HepG2 (cell line): ENCODE results near the gene COPZ2. TPM values are rescaled to one million over a fixed set of nuclear protein-coding genes. Genes with fewer than 3 reads are reported as not detected.

Experiments
- ARHGAP35 ChIP-seq: sonication (generic); formaldehyde crosslinking; IDR thresholded peaks from 2 replicates; pipeline ENCODE4 v1.9.0; 2022; ENCODE audit warnings: mild to moderate bottlenecking, inconsistent platforms, moderate library complexity, missing genetic modification reagents, borderline replicate concordance
- DNMT1 ChIP-seq: sonication (generic); formaldehyde crosslinking; IDR thresholded peaks from 2 replicates; pipeline ENCODE4 v1.5.1; 2020; ENCODE audit warnings: mild to moderate bottlenecking, missing genetic modification reagents
- FOXJ3 ChIP-seq: sonication (generic); formaldehyde crosslinking; IDR thresholded peaks from 2 replicates; pipeline ENCODE4 v1.4.0; 2020; ENCODE audit warnings: missing genetic modification reagents, mild to moderate bottlenecking, borderline replicate concordance
- HNRNPH1 ChIP-seq: fragments of 200-400 bp; formaldehyde crosslinking; optimal IDR thresholded peaks from 2 replicates; pipeline ENCODE3; 2017; ENCODE audit warnings: mild to moderate bottlenecking, low read depth, low read length
- HOXA7 ChIP-seq: sonication (generic); formaldehyde crosslinking; IDR thresholded peaks from 2 replicates; pipeline ENCODE4 v1.8.1; 2022; ENCODE audit warnings: mild to moderate bottlenecking, missing genetic modification reagents, moderate library complexity
- NONO ChIP-seq, 2 experiments: fragments of 450-650 bp in 1 of 2; sonication (generic) in 1 of 2; formaldehyde crosslinking in 1 of 2; IDR thresholded peaks in 1 of 2; conservative IDR thresholded peaks in 1 of 2; 2 replicates each; pipeline versions ENCODE4 v1.6.1 to v1.8.0; 2017 to 2022; ENCODE audit warnings: mild to moderate bottlenecking in 1 of 2, missing genetic modification reagents in 1 of 2, moderate library complexity in 1 of 2
- ONECUT2 ChIP-seq: sonication (generic); formaldehyde crosslinking; IDR thresholded peaks from 2 replicates; pipeline ENCODE4 v1.4.0; 2020; ENCODE audit warnings: missing genetic modification reagents
- THAP11 ChIP-seq: IDR thresholded peaks from 2 replicates; pipeline ENCODE4 v1.6.1; 2016; ENCODE audit warnings: missing biosample characterization, missing genetic modification reagents
- ZFP37 ChIP-seq: sonication (generic); formaldehyde crosslinking; IDR thresholded peaks from 2 replicates; pipeline ENCODE4 v1.4.0; 2020; ENCODE audit warnings: missing genetic modification reagents, borderline replicate concordance
- ZNF234 ChIP-seq: sonication (generic); formaldehyde crosslinking; conservative IDR thresholded peaks from 2 replicates; pipeline ENCODE4 v1.5.1; 2020; ENCODE audit warnings: mild to moderate bottlenecking, missing genetic modification reagents
- ZNF337 ChIP-seq: sonication (generic); formaldehyde crosslinking; IDR thresholded peaks from 2 replicates; pipeline ENCODE4 v1.5.1; 2020; ENCODE audit warnings: missing genetic modification reagents, low read depth, mild to moderate bottlenecking, borderline replicate concordance
- ZNF34 ChIP-seq: sonication (generic); formaldehyde crosslinking; IDR thresholded peaks from 2 replicates; pipeline ENCODE4 v1.4.0; 2020; ENCODE audit warnings: mild to moderate bottlenecking, missing genetic modification reagents, borderline replicate concordance
- ZNF530 ChIP-seq: sonication (generic); formaldehyde crosslinking; IDR thresholded peaks from 2 replicates; pipeline ENCODE4 v1.5.0; 2020; ENCODE audit warnings: low read depth, mild to moderate bottlenecking, missing genetic modification reagents
- ZNF580 ChIP-seq: IDR thresholded peaks from 2 replicates; pipeline ENCODE4 v1.6.1; 2016; ENCODE audit warnings: low read depth, borderline replicate concordance
- ZNF670 ChIP-seq: sonication (generic); formaldehyde crosslinking; IDR thresholded peaks from 2 replicates; pipeline ENCODE4 v1.8.0; 2022; ENCODE audit warnings: mild to moderate bottlenecking, missing genetic modification reagents, borderline replicate concordance
- ZNF75D ChIP-seq: sonication (generic); formaldehyde crosslinking; IDR thresholded peaks from 2 replicates; pipeline ENCODE4 v1.8.1; 2023; ENCODE audit warnings: missing genetic modification reagents, mild to moderate bottlenecking, borderline replicate concordance
- ZSCAN21 ChIP-seq: sonication (generic); formaldehyde crosslinking; IDR thresholded peaks from 2 replicates; pipeline ENCODE4 v1.8.0; 2022; ENCODE audit warnings: mild to moderate bottlenecking, missing genetic modification reagents, moderate library complexity, borderline replicate concordance
- ZSCAN5A ChIP-seq: sonication (generic); formaldehyde crosslinking; IDR thresholded peaks from 2 replicates; pipeline ENCODE4 v1.8.0; 2022; ENCODE audit warnings: mild to moderate bottlenecking, missing genetic modification reagents, borderline replicate concordance
- polyA plus RNA-seq, 8 experiments: library from polyadenylated mRNA; depleted of rRNA in 3 of 8; stranded (reverse) in 7 of 8; unstranded in 1 of 8; fragments of >200 nt; fragmentation: Illumina TruSeq in 4 of 8; extraction: Trizol in 4 of 8; gene quantifications; 2 replicates each; pipeline versions ENCODE4 v1.2.1 to v1.2.3, GENCODE V29; 2011 to 2016; ENCODE audit warnings: low read depth in 4 of 8, missing spikeins in 1 of 8, mixed read lengths in 1 of 8; ENCODE audit not compliant: insufficient read depth in 1 of 8
- total RNA-seq, 5 experiments: library from RNA; depleted of rRNA; stranded (reverse); fragments of >200 nt; fragmentation: Illumina TruSeq; extraction: Trizol; gene quantifications; 2 replicates each; pipeline ENCODE4 v1.2.3, GENCODE V29; 2016; ENCODE audit warnings: low read depth in 1 of 5
- TF ChIP-seq, protein P1 (sequence below): sonication (generic); formaldehyde crosslinking; conservative IDR thresholded peaks from 2 replicates; pipeline ENCODE4 v1.8.0; 2022; ENCODE audit warnings: low read depth, missing genetic modification reagents
- TF ChIP-seq, protein P2 (sequence below): sonication (generic); formaldehyde crosslinking; IDR thresholded peaks from 2 replicates; pipeline ENCODE4 v1.4.0; 2020; ENCODE audit warnings: mild to moderate bottlenecking, low read depth, missing genetic modification reagents
- TF ChIP-seq, protein P3 (sequence below): sonication (generic); formaldehyde crosslinking; IDR thresholded peaks from 2 replicates; pipeline ENCODE4 v1.8.0; 2022; ENCODE audit warnings: mild to moderate bottlenecking, missing genetic modification reagents; ENCODE audit not compliant: insufficient replicate concordance

COPZ2 gene
- total and polyA plus RNA-seq, 2 of the 13 experiments (the other 11 are each of a cell fraction or from before 2014, with no cell fraction given), result 0.61 to 1.5 TPM

DNA sequence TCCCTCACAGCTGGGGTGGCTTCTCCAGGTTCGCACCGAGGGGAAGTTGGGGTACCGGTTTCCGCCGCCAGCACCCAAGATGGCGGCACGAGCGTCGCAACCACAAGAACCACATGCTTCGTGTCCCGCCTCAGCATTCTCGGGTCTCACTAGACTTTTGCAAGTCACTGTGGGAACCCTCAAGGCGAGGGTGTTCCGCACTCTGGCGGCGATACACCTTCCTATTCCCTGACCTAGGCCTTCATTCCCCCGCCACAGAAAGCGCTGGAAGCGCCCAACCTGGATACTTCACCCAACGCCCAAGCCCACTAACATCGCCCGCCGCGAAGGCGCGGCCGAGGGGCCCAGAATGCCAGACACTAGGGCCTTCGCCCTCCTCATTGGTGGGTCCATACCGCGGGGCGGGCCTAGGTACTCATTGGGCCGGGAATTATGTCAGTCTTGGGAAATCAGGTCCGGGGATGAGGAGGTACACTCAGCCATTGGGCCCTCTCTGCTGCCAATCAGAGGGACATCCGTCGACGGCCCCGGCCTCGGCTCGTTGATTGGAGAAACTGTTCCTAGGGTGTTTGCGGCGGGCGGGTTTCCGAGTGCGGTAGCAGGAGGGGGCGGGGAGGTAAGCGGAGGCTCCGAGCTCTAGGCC lies 10.3 kb upstream of the COPZ2 start, which contains the start of gene NFE2L1 (continued):
- TF ChIP-seq ZNF670, result peak; percentile 91; the same call in 1 of the 2 replicates
- no peak for TF ChIP-seq DNMT1
- TF ChIP-seq, protein P1, sequence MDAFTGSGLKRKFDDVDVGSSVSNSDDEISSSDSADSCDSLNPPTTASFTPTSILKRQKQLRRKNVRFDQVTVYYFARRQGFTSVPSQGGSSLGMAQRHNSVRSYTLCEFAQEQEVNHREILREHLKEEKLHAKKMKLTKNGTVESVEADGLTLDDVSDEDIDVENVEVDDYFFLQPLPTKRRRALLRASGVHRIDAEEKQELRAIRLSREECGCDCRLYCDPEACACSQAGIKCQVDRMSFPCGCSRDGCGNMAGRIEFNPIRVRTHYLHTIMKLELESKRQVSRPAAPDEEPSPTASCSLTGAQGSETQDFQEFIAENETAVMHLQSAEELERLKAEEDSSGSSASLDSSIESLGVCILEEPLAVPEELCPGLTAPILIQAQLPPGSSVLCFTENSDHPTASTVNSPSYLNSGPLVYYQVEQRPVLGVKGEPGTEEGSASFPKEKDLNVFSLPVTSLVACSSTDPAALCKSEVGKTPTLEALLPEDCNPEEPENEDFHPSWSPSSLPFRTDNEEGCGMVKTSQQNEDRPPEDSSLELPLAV (CRISPR knock-in tag), result no peak
- TF ChIP-seq ZNF530 (CRISPR knock-in tag), result no peak
- no peak for TF ChIP-seq FOXJ3
- TF ChIP-seq ONECUT2 (CRISPR knock-in tag), result no peak; the same call in 1 of the 2 replicates
- no peak for TF ChIP-seq ZNF34
- TF ChIP-seq NONO (IDR thresholded peaks at IDR 0.05), result no peak
- TF ChIP-seq NONO (CRISPR knock-in tag; conservative IDR thresholded peaks at IDR 0.05), result peak; percentile 53; the same call in 1 of the 2 replicates
- TF ChIP-seq, protein P2, sequence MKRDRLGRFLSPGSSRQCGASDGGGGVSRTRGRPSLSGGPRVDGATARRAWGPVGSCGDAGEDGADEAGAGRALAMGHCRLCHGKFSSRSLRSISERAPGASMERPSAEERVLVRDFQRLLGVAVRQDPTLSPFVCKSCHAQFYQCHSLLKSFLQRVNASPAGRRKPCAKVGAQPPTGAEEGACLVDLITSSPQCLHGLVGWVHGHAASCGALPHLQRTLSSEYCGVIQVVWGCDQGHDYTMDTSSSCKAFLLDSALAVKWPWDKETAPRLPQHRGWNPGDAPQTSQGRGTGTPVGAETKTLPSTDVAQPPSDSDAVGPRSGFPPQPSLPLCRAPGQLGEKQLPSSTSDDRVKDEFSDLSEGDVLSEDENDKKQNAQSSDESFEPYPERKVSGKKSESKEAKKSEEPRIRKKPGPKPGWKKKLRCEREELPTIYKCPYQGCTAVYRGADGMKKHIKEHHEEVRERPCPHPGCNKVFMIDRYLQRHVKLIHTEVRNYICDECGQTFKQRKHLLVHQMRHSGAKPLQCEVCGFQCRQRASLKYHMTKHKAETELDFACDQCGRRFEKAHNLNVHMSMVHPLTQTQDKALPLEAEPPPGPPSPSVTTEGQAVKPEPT (CRISPR knock-in tag), result peak; percentile 83
- peak; percentile 69; the same call in 1 of the 2 replicates for TF ChIP-seq ZNF580 (CRISPR knock-in tag)
- TF ChIP-seq HOXA7 (CRISPR knock-in tag), result no peak
- no peak; the same call in none of the 2 replicates for TF ChIP-seq THAP11
- TF ChIP-seq ZNF75D (CRISPR knock-in tag), result no peak
- TF ChIP-seq ZNF234 (CRISPR knock-in tag), result no peak
- no peak for TF ChIP-seq ZNF337
- TF ChIP-seq ZSCAN5A (CRISPR knock-in tag), result 0 out of 2 replicates have a peak, but pooled peaks have one; percentile 60
- peak; percentile 57; the same call in 1 of the 2 replicates for TF ChIP-seq ARHGAP35 (CRISPR knock-in tag)
- 0 out of 2 replicates have a peak, but pooled peaks have one; percentile 57 for TF ChIP-seq ZFP37 (CRISPR knock-in tag)
- peak; percentile 23; the same call in 1 of the 2 replicates for TF ChIP-seq ZSCAN21 (CRISPR knock-in tag)
- TF ChIP-seq, protein P3, sequence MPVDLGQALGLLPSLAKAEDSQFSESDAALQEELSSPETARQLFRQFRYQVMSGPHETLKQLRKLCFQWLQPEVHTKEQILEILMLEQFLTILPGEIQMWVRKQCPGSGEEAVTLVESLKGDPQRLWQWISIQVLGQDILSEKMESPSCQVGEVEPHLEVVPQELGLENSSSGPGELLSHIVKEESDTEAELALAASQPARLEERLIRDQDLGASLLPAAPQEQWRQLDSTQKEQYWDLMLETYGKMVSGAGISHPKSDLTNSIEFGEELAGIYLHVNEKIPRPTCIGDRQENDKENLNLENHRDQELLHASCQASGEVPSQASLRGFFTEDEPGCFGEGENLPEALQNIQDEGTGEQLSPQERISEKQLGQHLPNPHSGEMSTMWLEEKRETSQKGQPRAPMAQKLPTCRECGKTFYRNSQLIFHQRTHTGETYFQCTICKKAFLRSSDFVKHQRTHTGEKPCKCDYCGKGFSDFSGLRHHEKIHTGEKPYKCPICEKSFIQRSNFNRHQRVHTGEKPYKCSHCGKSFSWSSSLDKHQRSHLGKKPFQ (CRISPR knock-in tag), result peak; percentile 76
- no peak for TF ChIP-seq HNRNPH1
